ENCODE results near the gene PRSS8.

The PRSS8 gene

DNA sequence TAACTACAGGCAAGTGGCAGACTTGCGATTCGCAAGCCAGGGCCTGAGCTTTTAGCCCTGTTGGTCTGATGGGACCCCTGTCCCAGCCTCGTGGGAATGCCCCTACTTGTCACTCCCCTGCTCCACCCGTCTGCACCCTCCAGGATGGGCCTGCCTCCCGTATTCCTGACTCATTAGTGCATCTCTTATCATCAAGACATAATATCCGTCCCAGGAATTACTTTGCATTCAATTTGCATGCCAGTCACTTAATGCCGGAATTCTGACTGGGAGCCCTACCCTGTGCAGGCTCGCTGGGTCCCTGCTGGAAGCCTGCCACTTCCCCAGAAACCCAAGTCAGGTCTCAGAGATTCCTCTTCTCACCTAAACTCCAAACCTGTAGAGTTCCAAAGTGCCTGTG, 50.1 kb downstream of the PRSS8 start:
- TF ChIP-seq, protein P1, sequence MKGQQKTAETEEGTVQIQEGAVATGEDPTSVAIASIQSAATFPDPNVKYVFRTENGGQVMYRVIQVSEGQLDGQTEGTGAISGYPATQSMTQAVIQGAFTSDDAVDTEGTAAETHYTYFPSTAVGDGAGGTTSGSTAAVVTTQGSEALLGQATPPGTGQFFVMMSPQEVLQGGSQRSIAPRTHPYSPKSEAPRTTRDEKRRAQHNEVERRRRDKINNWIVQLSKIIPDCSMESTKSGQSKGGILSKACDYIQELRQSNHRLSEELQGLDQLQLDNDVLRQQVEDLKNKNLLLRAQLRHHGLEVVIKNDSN (IDR thresholded peaks at IDR 0.05): no peak
- TF ChIP-seq TEAD4 (IDR thresholded peaks at IDR 0.05): no peak
- no peak for TF ChIP-seq EGR1 (IDR thresholded peaks at IDR 0.05)
- no peak for TF ChIP-seq CEBPB (IDR thresholded peaks at IDR 0.05)
- no peak for TF ChIP-seq ZBTB7A (IDR thresholded peaks at IDR 0.05; ENCODE audit: low read depth)
- TF ChIP-seq EP300 (IDR thresholded peaks at IDR 0.05; ENCODE audit: borderline replicate concordance): no peak
- no peak for TF ChIP-seq FOXM1 (IDR thresholded peaks at IDR 0.05; ENCODE audit: borderline replicate concordance, low read depth)
- TF ChIP-seq TCF12 (IDR thresholded peaks at IDR 0.05; ENCODE audit: low read depth): no peak
- TF ChIP-seq, protein P2, sequence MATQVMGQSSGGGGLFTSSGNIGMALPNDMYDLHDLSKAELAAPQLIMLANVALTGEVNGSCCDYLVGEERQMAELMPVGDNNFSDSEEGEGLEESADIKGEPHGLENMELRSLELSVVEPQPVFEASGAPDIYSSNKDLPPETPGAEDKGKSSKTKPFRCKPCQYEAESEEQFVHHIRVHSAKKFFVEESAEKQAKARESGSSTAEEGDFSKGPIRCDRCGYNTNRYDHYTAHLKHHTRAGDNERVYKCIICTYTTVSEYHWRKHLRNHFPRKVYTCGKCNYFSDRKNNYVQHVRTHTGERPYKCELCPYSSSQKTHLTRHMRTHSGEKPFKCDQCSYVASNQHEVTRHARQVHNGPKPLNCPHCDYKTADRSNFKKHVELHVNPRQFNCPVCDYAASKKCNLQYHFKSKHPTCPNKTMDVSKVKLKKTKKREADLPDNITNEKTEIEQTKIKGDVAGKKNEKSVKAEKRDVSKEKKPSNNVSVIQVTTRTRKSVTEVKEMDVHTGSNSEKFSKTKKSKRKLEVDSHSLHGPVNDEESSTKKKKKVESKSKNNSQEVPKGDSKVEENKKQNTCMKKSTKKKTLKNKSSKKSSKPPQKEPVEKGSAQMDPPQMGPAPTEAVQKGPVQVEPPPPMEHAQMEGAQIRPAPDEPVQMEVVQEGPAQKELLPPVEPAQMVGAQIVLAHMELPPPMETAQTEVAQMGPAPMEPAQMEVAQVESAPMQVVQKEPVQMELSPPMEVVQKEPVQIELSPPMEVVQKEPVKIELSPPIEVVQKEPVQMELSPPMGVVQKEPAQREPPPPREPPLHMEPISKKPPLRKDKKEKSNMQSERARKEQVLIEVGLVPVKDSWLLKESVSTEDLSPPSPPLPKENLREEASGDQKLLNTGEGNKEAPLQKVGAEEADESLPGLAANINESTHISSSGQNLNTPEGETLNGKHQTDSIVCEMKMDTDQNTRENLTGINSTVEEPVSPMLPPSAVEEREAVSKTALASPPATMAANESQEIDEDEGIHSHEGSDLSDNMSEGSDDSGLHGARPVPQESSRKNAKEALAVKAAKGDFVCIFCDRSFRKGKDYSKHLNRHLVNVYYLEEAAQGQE (IDR thresholded peaks at IDR 0.05; ENCODE audit: low read depth): no peak
- TF ChIP-seq CREB1 (IDR thresholded peaks at IDR 0.05; ENCODE audit: low read depth): no peak
- TF ChIP-seq, protein P3, sequence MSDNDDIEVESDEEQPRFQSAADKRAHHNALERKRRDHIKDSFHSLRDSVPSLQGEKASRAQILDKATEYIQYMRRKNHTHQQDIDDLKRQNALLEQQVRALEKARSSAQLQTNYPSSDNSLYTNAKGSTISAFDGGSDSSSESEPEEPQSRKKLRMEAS (IDR thresholded peaks at IDR 0.05): no peak
- no peak for TF ChIP-seq NFIC (IDR thresholded peaks at IDR 0.05)
- TF ChIP-seq YY1 (IDR thresholded peaks at IDR 0.05; ENCODE audit: low read depth): no peak
- TF ChIP-seq TAF1 (IDR thresholded peaks at IDR 0.05; ENCODE audit: low read depth): no peak
- TF ChIP-seq RAD21 (IDR thresholded peaks at IDR 0.05; ENCODE audit: low read depth): no peak

DNA sequence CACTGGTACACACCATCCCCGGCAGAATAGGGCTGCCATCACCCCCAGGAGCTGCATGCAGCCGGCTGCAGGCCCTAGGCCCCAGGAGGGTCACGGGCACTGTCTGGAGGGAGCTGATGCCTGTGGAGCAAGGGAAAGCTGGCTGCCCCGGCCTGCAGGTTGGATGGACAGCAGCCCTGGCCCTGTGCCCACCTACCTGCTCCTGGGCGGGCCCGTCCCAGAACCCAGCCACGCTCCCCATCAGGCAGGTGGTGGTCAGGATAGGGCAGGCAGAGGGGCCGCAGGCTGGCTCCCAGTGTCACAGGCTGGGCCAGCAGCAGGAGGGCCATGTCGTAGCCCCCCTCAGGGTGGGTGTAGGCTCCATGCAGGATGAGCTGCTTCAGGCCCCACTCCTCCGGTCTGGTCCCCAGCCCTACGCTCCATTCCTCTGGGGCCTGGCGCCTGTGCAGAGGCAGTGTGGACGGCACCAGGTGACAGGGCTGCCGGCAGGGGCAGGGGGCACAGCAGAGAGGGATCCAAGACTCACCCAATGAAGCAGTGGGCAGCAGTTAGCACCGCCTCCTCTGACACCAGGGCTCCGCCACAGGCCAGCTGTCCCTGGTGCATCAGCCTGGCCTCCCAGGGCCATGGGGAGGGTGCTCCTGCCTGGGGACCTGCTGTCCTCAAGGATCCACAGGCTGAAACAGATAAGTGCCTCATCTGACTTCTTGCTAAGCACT, 50.8 kb downstream of the PRSS8 start:
- TF ChIP-seq TCF12 (IDR thresholded peaks at IDR 0.05; ENCODE audit: low read depth): no peak
- TF ChIP-seq ZBTB7A (IDR thresholded peaks at IDR 0.05; ENCODE audit: low read depth): no peak
- no peak for TF ChIP-seq TAF1 (IDR thresholded peaks at IDR 0.05; ENCODE audit: low read depth)
- TF ChIP-seq, protein P1 (IDR thresholded peaks at IDR 0.05): no peak
- TF ChIP-seq EP300 (IDR thresholded peaks at IDR 0.05; ENCODE audit: borderline replicate concordance): no peak
- TF ChIP-seq YY1 (IDR thresholded peaks at IDR 0.05; ENCODE audit: low read depth): no peak
- no peak for TF ChIP-seq CREB1 (IDR thresholded peaks at IDR 0.05; ENCODE audit: low read depth)
- no peak for TF ChIP-seq FOXM1 (IDR thresholded peaks at IDR 0.05; ENCODE audit: borderline replicate concordance, low read depth)
- TF ChIP-seq RAD21 (IDR thresholded peaks at IDR 0.05; ENCODE audit: low read depth): no peak
- no peak for TF ChIP-seq TEAD4 (IDR thresholded peaks at IDR 0.05)
- TF ChIP-seq, protein P3 (IDR thresholded peaks at IDR 0.05): no peak
- no peak for TF ChIP-seq NFIC (IDR thresholded peaks at IDR 0.05)
- TF ChIP-seq EGR1 (IDR thresholded peaks at IDR 0.05): no peak
- TF ChIP-seq, protein P2 (IDR thresholded peaks at IDR 0.05; ENCODE audit: low read depth): no peak
- no peak for TF ChIP-seq CEBPB (IDR thresholded peaks at IDR 0.05)

DNA sequence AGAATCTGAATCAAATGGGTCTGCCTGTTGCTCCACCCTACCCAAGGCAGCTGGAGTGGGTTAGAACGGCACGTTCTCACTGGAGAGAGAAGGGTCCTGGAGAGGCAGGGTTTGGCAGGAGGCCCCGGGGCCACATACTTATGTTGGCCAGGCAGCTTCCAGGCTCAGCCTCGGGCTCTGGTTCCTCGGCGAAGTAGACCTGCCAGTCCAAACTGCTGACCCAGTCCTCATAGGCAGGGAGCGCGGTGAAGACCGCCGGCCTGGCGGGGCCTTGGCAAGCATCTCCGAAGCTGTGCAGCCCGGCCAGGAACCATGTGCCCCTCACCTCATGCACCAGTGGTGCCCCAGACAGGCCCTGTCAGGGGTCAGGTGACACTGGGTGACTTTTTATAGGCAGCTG, 51.5 kb downstream of the PRSS8 start:
- TF ChIP-seq, protein P3 (IDR thresholded peaks at IDR 0.05): no peak
- no peak for TF ChIP-seq CEBPB (IDR thresholded peaks at IDR 0.05)
- TF ChIP-seq ZBTB7A (IDR thresholded peaks at IDR 0.05; ENCODE audit: low read depth): no peak

DNA sequence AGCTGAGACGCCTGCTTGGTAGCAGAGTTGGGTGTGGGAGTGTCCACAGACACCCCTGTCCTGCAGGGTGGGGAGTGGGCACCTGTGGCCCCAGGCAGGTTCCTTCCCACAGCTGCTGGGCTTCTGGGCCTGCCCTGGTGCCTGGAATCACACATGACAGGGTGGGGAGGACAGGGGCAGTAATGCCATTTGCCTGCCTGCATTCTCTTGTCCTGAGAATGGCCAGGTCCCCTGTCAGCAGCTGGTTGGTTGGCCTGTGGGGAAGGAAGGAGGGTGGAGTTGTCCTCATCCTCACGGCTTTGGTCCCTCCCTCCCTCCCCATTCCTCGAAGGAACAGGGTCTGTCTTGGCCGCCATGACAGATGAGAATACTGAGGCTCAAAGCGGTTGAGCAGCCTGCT, 52.0 kb downstream of the PRSS8 start:
- TF ChIP-seq TCF12 (IDR thresholded peaks at IDR 0.05; ENCODE audit: low read depth) (no peak), RAD21 (IDR thresholded peaks at IDR 0.05; ENCODE audit: low read depth) (no peak), EGR1 (IDR thresholded peaks at IDR 0.05) (no peak), NFIC (IDR thresholded peaks at IDR 0.05) (no peak), ZBTB7A (IDR thresholded peaks at IDR 0.05; ENCODE audit: low read depth) (no peak), TEAD4 (IDR thresholded peaks at IDR 0.05) (no peak), CREB1 (IDR thresholded peaks at IDR 0.05; ENCODE audit: low read depth) (no peak), YY1 (IDR thresholded peaks at IDR 0.05; ENCODE audit: low read depth) (no peak), EP300 (IDR thresholded peaks at IDR 0.05; ENCODE audit: borderline replicate concordance) (no peak), FOXM1 (IDR thresholded peaks at IDR 0.05; ENCODE audit: borderline replicate concordance, low read depth) (no peak)
- TF ChIP-seq, protein P3 (IDR thresholded peaks at IDR 0.05): no peak
- TF ChIP-seq, protein P2 (IDR thresholded peaks at IDR 0.05; ENCODE audit: low read depth): no peak
